IPS DF 6.9 (cell line): ENCODE results near the gene CLASP2.
A peak's percentile ranks its signal among the peaks of the same experiment; 100 is the strongest.

Experiments used
- DNase-seq: peaks from one replicate; pipeline ENCODE4 v3.0.0-alpha.2; 2013; ENCODE audit warnings: low read depth, low spot score
- H3K27ac ChIP-seq: one replicate; pipeline ENCODE4 v1.5.1; 2013; ENCODE audit warnings: low read length, control low read depth
- H3K27me3 ChIP-seq: 2 replicates; pipeline ENCODE4 v1.6.1; 2013; ENCODE audit warnings: mild to moderate bottlenecking, low read length; ENCODE audit not compliant: control insufficient read depth, insufficient read depth
- H3K36me3 ChIP-seq: 2 replicates; pipeline ENCODE4 v1.6.1; 2013; ENCODE audit warnings: low read length; ENCODE audit not compliant: control insufficient read depth, insufficient read depth
- H3K4me1 ChIP-seq: 2 replicates; pipeline ENCODE4 v1.6.1; 2013; ENCODE audit warnings: low read length; ENCODE audit not compliant: control insufficient read depth, insufficient read depth
- H3K4me3 ChIP-seq: 2 replicates; pipeline ENCODE4 v1.5.1; 2013; ENCODE audit warnings: mild to moderate bottlenecking, low read length
- H3K9me3 ChIP-seq: 2 replicates; pipeline ENCODE4 v1.6.1; 2013; ENCODE audit warnings: low read length, inconsistent platforms; ENCODE audit not compliant: control insufficient read depth, insufficient read depth
- WGBS: extraction: QIAGEN DNeasy Blood & Tissue Kit; methylation state at CpG from one replicate; pipeline ENCODE4 v1.1.7; 2013; ENCODE audit warnings: mixed read lengths, missing lambda C conversion rate; ENCODE audit not compliant: insufficient read length, insufficient coverage; 5-methylcytosine and 5-hydroxymethylcytosine counted together

CLASP2 gene

DNA sequence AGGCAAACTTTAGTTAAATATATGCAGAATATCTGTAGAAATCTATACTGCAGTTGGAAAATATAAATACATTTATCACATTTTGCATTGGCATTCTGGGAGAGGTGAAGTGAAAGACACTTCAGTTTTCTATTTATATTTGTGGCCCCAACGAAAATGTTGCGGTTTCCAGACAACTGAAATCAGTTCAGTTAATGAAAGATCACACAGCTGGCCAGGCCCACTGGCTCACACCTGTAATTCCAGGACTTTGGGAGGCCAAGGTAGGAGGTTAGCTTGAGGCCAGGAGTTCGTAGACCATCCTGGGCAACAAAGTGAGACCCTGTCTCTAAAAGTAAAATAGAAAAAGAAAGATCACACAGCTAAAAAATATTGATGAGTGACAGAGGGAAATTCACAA, 11.9 kb upstream of the CLASP2 start:
- no peak overlapping the region for H3K4me3 ChIP-seq
- DNase-seq = no peak
- no peaks in the 10 kb centered on the region; the same call in 1 of the 2 replicates for H3K9me3 ChIP-seq
- H3K27me3 ChIP-seq = no peaks in the 10 kb centered on the region
- no CpG with 5 or more reads among the region's 3 CpGs for WGBS
- no peaks in the 10 kb centered on the region for H3K4me1 ChIP-seq
- H3K36me3 ChIP-seq = no peaks in the 10 kb centered on the region
- no peak overlapping the region for H3K27ac ChIP-seq

GRCh38 chr3:33724256-33724655, 6.2 kb upstream of the CLASP2 start:
- Histone ChIP-seq H3K27ac (no peak overlapping the region), H3K27me3 (no peaks in the 10 kb centered on the region), H3K9me3 (no peaks in the 10 kb centered on the region), H3K4me1 (no peaks in the 10 kb centered on the region), H3K4me3 (no peak overlapping the region), H3K36me3 (no peaks in the 10 kb centered on the region)
- DNase-seq = no peak
- WGBS = no CpG with 5 or more reads among the region's 2 CpGs

DNA sequence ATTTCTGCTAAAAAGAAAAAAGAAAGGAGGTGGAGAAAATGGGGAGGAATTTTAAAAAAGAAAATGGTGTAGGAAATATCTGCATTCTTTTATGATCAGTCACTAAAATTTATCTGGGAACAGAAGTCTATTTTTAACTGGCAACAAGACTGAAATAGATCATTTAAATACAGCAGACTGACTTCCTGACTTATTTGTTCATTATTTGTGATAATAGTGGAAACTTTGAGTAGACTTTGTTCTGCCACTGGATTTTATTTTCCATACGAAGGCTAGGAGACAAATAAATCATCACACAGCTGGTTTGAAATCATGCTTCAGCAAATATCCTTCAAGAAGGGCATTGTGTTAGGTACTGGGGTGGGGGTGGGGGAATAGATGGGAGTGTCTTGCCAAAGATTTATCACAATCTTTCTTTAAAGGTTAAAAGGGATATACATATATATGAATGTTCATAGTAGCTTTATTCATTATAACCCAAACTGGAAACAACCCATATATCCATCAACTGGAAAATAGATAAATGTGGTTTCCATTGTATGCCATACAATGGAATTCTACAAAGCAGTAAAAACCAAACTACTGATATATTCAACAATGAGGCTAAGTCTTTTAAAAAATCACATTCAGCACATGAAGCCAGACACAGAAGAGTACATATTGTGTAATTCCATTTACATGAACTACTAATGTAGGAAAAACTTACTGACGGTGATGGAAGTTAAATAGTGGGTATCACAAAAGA, 4.7 kb upstream of the CLASP2 start:
- Histone ChIP-seq H3K27me3 (no peaks in the 10 kb centered on the region), H3K27ac (no peak overlapping the region), H3K4me3 (no peak overlapping the region), H3K9me3 (no peaks in the 10 kb centered on the region), H3K36me3 (no peaks in the 10 kb centered on the region), H3K4me1 (no peaks in the 10 kb centered on the region)
- no CpG with 5 or more reads among the region's 2 CpGs for WGBS
- DNase-seq = no peak

- no CpG with 5 or more reads among the region's 1 CpG for WGBS
- no peak overlapping the region for H3K27ac ChIP-seq
Measured at GRCh38 chr3:33722191-33722590, 4.1 kb upstream of the CLASP2 start.

GRCh38 chr3:33718595-33718907, 497 bp upstream of the CLASP2 start:
- Histone ChIP-seq H3K4me3 (peak overlapping the region; percentile 74; the same call in 1 of the 2 replicates), H3K27me3 (no peaks in the 10 kb centered on the region), H3K27ac (no peak overlapping the region), H3K9me3 (no peaks in the 10 kb centered on the region), H3K36me3 (no peaks in the 10 kb centered on the region; the same call in 1 of the 2 replicates), H3K4me1 (peaks cover 1% of the 10 kb centered on the region; the same call in 1 of the 2 replicates)
- no peak for DNase-seq
- WGBS = no CpG with 5 or more reads among the region's 7 CpGs

More at GRCh38 chr3:33722191-33722590, 4.1 kb upstream of the CLASP2 start:
- Histone ChIP-seq H3K36me3 (no peaks in the 10 kb centered on the region), H3K27me3 (no peaks in the 10 kb centered on the region), H3K9me3 (no peaks in the 10 kb centered on the region), H3K4me3 (no peak overlapping the region), H3K4me1 (no peaks in the 10 kb centered on the region)
- no peak for DNase-seq

GRCh38 chr3:33717616-33717865, 513 bp downstream of the CLASP2 start:
- Histone ChIP-seq H3K27ac (no peak overlapping the region), H3K27me3 (no peaks in the 10 kb centered on the region), H3K9me3 (no peaks in the 10 kb centered on the region), H3K4me1 (peaks cover 1% of the 10 kb centered on the region; the same call in 1 of the 2 replicates), H3K36me3 (no peaks in the 10 kb centered on the region; the same call in 1 of the 2 replicates), H3K4me3 (peak overlapping the region; percentile 74)
- no peak for DNase-seq
- no CpG with 5 or more reads among the region's 26 CpGs for WGBS

GRCh38 chr3:33716227-33716626, 1.8 kb downstream of the CLASP2 start:
- Histone ChIP-seq H3K4me3 (no peak overlapping the region), H3K9me3 (no peaks in the 10 kb centered on the region), H3K4me1 (peaks cover 1% of the 10 kb centered on the region; the same call in 1 of the 2 replicates), H3K36me3 (no peaks in the 10 kb centered on the region; the same call in 1 of the 2 replicates), H3K27ac (no peak overlapping the region), H3K27me3 (no peaks in the 10 kb centered on the region)
- DNase-seq = no peak
- WGBS = no CpG with 5 or more reads among the region's 7 CpGs

- Histone ChIP-seq H3K27me3 (no peaks in the 10 kb centered on the region), H3K27ac (no peak overlapping the region), H3K9me3 (no peaks in the 10 kb centered on the region), H3K4me3 (no peak overlapping the region), H3K36me3 (no peaks in the 10 kb centered on the region), H3K4me1 (no peaks in the 10 kb centered on the region)
- no peak for DNase-seq
- WGBS = no CpG with 5 or more reads among the region's 3 CpGs
Measured at GRCh38 chr3:33711100-33711499, 7.0 kb downstream of the CLASP2 start.

GRCh38 chr3:33706056-33706455, 12.0 kb downstream of the CLASP2 start:
- no peaks in the 10 kb centered on the region for H3K27me3 ChIP-seq
- no peaks in the 10 kb centered on the region for H3K4me1 ChIP-seq
- WGBS = no CpG with 5 or more reads among the region's 6 CpGs
- no peak for DNase-seq
- no peaks in the 10 kb centered on the region; the same call in 1 of the 2 replicates for H3K9me3 ChIP-seq
- no peaks in the 10 kb centered on the region for H3K36me3 ChIP-seq
- no peak overlapping the region for H3K27ac ChIP-seq
- H3K4me3 ChIP-seq = no peak overlapping the region

DNA sequence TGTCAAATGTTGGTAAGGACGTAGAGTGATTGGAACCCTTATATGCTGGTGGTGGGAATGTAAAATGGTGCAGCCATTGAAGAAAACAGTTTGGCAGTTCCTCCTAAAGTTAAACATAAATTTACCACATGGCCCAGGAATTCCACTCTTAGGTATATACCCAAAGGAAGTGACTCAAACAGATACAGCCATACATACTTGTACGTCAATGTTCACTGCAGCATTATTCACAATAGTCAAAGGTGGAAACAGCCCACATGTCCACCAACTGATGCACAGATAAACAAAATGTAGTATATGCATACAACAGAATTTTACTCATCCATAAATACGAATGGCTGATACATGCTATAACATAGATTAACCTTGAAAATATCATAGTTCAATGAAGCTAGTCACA, 13.2 kb downstream of the CLASP2 start:
- H3K27me3 ChIP-seq = no peaks in the 10 kb centered on the region
- no peak overlapping the region for H3K27ac ChIP-seq
- WGBS = no CpG with 5 or more reads among the region's 3 CpGs
- no peaks in the 10 kb centered on the region; the same call in 1 of the 2 replicates for H3K9me3 ChIP-seq
- DNase-seq = no peak
- H3K4me1 ChIP-seq = no peaks in the 10 kb centered on the region
- no peak overlapping the region for H3K4me3 ChIP-seq
- H3K36me3 ChIP-seq = no peaks in the 10 kb centered on the region

DNA sequence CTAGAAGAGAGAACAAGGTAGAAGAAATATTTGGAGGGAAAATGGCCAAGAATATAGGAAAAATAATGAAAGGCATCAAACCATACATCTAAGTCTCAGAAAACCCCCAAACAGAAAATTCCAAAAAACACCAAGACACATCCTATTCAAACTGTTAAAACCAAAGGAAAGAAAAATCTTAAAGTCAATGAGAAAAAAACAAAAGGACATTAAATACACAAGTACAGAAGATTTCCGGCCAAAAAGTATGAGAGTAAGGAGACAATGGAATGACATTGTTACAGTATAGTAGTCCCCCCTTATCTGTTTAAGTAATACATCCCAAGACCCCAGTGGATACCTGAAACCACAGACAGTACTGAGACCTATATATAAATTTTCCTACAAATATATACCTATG, 18.8 kb downstream of the CLASP2 start:
- DNase-seq = no peak
- H3K27ac ChIP-seq = no peak overlapping the region
- no peaks in the 10 kb centered on the region for H3K27me3 ChIP-seq
- H3K4me1 ChIP-seq = no peaks in the 10 kb centered on the region
- WGBS = no CpG with 5 or more reads among the region's 1 CpG
- no peaks in the 10 kb centered on the region for H3K36me3 ChIP-seq
- no peaks in the 10 kb centered on the region; the same call in 1 of the 2 replicates for H3K9me3 ChIP-seq
- no peak overlapping the region for H3K4me3 ChIP-seq
